ENCODE data around the gene CLK2. TPM values are rescaled to one million over a fixed set of nuclear protein-coding genes. Genes with fewer than 3 reads are reported as not detected.

The CLK2 gene
- total RNA-seq, 1 donor from 2014 or later, result 18.1 TPM

DNA sequence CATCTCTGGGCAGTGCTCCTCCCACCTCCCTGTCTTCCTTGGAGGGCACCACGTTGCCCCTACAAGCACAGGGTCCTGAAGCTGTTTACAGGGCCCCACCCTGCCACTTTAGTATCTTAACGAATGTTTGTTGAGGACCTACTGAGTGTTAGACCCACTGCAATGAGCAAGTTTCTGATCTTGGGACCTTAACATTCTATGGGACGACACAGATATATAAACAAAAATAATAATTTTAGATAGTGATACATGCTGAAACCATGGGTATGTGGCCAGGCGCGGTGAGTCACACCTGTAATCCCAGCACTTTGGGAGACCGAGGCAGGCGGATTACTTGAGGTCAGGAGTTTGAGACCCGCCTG lies 28.2 kb downstream of the CLK2 start:
- Histone ChIP-seq H3K4me1 (peaks cover 38% of the 10 kb centered on the region), H3K36me3 (peaks cover 16% of the 10 kb centered on the region), H3K27me3 (ENCODE audit: low read depth) (no peaks in the 10 kb centered on the region), H3K4me3 (peak overlapping the region; percentile 74), H3K27ac (replicated peaks) (peak overlapping the region; percentile 94), H3K9me3 (replicated peaks) (no peaks in the 10 kb centered on the region)
- TF ChIP-seq, protein P1, sequence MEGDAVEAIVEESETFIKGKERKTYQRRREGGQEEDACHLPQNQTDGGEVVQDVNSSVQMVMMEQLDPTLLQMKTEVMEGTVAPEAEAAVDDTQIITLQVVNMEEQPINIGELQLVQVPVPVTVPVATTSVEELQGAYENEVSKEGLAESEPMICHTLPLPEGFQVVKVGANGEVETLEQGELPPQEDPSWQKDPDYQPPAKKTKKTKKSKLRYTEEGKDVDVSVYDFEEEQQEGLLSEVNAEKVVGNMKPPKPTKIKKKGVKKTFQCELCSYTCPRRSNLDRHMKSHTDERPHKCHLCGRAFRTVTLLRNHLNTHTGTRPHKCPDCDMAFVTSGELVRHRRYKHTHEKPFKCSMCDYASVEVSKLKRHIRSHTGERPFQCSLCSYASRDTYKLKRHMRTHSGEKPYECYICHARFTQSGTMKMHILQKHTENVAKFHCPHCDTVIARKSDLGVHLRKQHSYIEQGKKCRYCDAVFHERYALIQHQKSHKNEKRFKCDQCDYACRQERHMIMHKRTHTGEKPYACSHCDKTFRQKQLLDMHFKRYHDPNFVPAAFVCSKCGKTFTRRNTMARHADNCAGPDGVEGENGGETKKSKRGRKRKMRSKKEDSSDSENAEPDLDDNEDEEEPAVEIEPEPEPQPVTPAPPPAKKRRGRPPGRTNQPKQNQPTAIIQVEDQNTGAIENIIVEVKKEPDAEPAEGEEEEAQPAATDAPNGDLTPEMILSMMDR (IDR thresholded peaks at IDR 0.05; ENCODE audit: borderline replicate concordance), result no peak
- no peak for DNase-seq
- intact Hi-C loops (cut with micrococcal nuclease), result no loop called here

DNA sequence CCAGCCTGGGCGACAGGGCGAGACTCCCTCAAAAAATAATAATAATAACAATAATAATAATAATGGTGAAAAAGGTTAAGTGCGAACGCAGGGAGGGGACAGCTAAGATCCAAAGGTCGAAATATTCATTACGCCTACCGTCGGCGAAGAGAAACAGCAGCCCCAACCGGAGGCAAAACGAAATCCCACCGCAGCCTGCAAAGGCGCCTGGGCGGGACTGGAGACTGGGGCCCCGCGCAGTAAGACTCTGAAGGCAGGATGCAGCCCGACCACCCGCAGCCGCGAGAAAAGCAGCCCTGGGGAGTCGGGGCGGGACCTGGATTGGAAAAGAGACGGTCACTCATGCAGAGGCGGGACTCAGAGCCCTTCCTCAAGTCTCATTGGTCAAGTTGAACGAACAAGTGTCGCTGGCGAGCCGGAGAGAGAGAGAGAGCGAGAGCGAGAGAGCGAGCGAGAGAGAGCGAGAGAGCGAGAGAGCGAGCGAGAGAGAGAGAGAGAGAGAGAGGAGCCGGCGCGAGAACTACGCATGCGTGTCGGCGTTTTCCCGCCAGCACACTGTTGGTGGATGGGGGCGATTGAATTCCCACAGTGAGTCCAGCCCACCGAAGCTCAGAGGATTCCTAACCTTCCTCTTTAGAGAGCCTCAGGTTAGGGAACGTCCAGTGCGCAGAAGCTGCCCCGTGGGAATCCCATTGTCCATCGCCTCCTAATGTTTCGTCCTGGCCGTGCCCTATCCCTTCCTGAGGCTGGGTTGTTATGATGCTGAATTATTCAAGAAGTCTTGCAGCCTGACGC lies 28.7 kb downstream of the CLK2 start:
- no peaks in the 10 kb centered on the region for H3K27me3 ChIP-seq (ENCODE audit: low read depth)
- intact Hi-C loops (cut with micrococcal nuclease), result no loop called here
- H3K9me3 ChIP-seq (replicated peaks), result no peaks in the 10 kb centered on the region
- TF ChIP-seq, protein P1 (IDR thresholded peaks at IDR 0.05; ENCODE audit: borderline replicate concordance), result peak; percentile 39
- peaks cover 36% of the 10 kb centered on the region for H3K4me1 ChIP-seq
- peak; percentile 97 for DNase-seq
- peak overlapping the region; percentile 74 for H3K4me3 ChIP-seq
- peaks cover 16% of the 10 kb centered on the region for H3K36me3 ChIP-seq
- H3K27ac ChIP-seq (replicated peaks), result peak overlapping the region; percentile 94

DNA sequence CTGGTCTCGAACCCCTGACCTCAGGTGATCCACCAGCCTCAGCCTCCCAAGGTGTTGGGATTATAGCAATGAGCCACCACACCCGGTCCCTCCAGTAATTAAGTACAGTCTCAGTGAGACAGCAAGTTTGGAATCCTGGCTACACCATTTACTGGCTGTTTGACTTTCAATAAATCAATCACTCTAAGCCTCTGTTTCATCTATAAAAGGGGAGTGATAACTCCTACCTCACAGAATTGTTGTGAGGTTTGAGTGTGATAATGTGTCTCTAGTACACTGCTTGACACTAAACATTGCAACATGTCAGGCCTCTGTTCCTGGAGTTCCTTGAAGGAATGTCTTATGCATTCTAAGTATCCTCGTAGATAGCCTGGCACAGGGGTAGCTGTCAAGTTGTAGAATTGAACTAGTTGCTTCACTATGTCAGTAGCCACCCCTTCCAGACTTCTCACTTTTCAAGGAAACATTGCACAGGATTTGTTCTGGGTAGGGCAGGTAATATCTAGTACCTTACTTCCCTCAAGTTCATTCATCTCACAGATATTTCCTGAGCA lies 30.4 kb downstream of the CLK2 start:
- intact Hi-C loops (cut with micrococcal nuclease), result no loop called here
- Histone ChIP-seq H3K27me3 (ENCODE audit: low read depth) (no peaks in the 10 kb centered on the region), H3K4me1 (peaks cover 36% of the 10 kb centered on the region), H3K27ac (replicated peaks) (peak overlapping the region; percentile 94), H3K9me3 (replicated peaks) (no peaks in the 10 kb centered on the region), H3K36me3 (peaks cover 20% of the 10 kb centered on the region), H3K4me3 (peak overlapping the region; percentile 74)
- DNase-seq, result no peak
- TF ChIP-seq, protein P1 (IDR thresholded peaks at IDR 0.05; ENCODE audit: borderline replicate concordance), result no peak

DNA sequence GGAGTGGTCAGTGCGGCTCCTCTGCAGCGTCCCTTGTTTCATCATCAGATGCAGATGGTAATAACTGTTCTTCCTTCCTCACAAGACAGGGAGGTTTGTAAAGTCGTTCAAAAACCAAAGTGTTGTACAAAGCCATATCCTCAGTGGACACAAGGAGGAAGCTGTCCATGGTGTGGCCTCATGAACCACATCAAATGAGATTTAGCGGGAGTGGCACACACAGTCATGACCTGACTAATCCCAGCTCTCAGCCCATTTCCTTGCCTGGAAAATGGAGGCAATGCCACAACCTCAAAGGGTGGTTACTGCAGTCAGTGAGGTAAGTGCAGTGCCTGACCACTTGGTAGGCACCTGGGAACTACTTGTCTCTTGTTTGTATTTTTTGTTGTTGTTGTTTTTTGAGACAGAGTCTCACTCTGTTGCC lies 31.5 kb downstream of the CLK2 start:
- intact Hi-C loops (cut with micrococcal nuclease), result no loop called here
- Histone ChIP-seq H3K4me1 (peaks cover 36% of the 10 kb centered on the region), H3K4me3 (no peak overlapping the region), H3K27ac (replicated peaks) (peak overlapping the region; percentile 37), H3K27me3 (ENCODE audit: low read depth) (no peaks in the 10 kb centered on the region), H3K9me3 (replicated peaks) (no peaks in the 10 kb centered on the region), H3K36me3 (peaks cover 18% of the 10 kb centered on the region)
- DNase-seq, result no peak
- TF ChIP-seq, protein P1 (IDR thresholded peaks at IDR 0.05; ENCODE audit: borderline replicate concordance), result no peak

DNA sequence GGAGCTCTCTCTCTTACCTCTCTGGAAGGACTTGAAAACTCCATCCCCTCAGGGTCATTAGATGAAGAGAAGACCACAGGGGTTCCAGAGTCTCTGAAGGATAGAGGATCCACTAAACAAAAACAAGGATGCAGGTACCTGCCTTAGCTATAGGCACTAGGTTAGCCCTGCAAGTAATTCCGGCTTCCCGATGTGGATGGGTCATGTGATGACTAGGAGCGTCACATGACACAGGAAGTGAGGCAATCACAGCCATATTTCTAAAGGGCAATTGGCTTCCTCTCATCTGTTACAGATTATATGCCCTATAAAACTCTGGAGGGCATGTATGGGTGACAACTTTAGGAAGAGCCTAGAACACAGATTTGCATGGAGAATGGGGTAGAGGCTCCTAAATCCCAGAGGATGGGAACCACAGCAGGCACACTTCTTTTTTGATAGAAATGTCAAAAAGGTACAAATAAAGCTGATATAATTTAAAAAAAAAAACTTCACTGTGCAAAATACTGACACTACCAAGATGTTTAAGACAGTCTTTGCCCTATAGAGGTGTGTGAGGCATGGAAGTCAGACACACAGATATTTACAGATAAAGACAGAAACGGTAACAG lies 32.1 kb downstream of the CLK2 start:
- intact Hi-C loops (cut with micrococcal nuclease), result no loop called here
- Histone ChIP-seq H3K27me3 (ENCODE audit: low read depth) (no peaks in the 10 kb centered on the region), H3K4me3 (peak overlapping the region; percentile 63), H3K4me1 (peaks cover 36% of the 10 kb centered on the region), H3K27ac (replicated peaks) (peak overlapping the region; percentile 37), H3K36me3 (peaks cover 24% of the 10 kb centered on the region), H3K9me3 (replicated peaks) (no peaks in the 10 kb centered on the region)
- peak; percentile 41 for DNase-seq
- TF ChIP-seq, protein P1 (IDR thresholded peaks at IDR 0.05; ENCODE audit: borderline replicate concordance), result no peak
